ENCODE measurements around the gene SCNN1B. TPM values are rescaled to one million over a fixed set of nuclear protein-coding genes. Genes with fewer than 3 reads are reported as not detected.

SCNN1B gene
- polyA plus RNA-seq, 1 experiment = not detected

DNA sequence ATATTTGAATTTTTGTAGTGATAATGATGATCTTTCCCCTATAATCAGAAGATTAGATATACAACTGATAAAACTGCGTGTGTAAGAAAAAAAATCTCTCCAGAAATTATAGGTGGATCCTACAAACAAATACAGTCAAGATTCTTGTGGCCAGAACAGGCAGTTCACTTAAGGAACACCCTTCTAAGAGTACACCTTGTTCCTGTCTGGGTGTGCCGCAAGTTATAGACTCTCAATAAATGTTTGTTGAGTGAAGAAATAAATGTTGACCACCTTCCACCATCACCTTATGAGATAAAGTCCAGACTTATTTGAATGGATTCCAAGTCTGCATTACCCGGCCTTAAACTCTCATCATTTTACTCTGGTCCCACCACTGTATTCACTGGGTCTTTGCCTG, 45.7 kb upstream of the SCNN1B start:
- POLR2A ChIA-PET = no interaction called here
- TF ChIP-seq, protein P1, sequence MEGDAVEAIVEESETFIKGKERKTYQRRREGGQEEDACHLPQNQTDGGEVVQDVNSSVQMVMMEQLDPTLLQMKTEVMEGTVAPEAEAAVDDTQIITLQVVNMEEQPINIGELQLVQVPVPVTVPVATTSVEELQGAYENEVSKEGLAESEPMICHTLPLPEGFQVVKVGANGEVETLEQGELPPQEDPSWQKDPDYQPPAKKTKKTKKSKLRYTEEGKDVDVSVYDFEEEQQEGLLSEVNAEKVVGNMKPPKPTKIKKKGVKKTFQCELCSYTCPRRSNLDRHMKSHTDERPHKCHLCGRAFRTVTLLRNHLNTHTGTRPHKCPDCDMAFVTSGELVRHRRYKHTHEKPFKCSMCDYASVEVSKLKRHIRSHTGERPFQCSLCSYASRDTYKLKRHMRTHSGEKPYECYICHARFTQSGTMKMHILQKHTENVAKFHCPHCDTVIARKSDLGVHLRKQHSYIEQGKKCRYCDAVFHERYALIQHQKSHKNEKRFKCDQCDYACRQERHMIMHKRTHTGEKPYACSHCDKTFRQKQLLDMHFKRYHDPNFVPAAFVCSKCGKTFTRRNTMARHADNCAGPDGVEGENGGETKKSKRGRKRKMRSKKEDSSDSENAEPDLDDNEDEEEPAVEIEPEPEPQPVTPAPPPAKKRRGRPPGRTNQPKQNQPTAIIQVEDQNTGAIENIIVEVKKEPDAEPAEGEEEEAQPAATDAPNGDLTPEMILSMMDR (IDR thresholded peaks at IDR 0.05; ENCODE audit: insufficient read depth, low read depth, low read length) = no peak
- Histone ChIP-seq H3K27me3 (ENCODE audit: control insufficient read depth, insufficient read depth, low read length) (no peaks in the 10 kb centered on the region), H3K36me3 (ENCODE audit: control insufficient read depth, insufficient read depth, low read length) (no peaks in the 10 kb centered on the region), H3K4me3 (ENCODE audit: low read depth, low read length) (no peak overlapping the region)
- CTCF ChIA-PET = no interaction called here
- DNase-seq (ENCODE audit: low read depth) = no peak

DNA sequence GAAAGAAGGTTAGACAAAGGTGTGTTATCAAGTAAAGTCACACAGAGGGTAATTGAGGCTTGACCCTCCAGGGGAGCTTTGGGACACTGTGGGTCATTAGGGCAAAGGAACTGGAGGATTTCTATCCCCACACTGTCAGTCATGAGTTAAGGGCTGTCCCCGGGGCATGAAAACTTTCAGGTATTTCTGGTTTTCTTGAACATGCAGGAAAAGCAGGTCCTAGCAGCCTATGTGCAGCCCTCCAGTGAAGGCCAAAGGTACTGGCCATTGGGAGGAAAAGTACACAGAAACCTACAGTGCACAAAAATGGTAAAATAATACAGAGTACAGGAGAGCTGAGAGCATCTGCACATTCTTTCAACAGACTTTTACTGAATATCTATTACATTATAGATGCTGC, 44.4 kb upstream of the SCNN1B start:
- no peaks in the 10 kb centered on the region for H3K36me3 ChIP-seq (ENCODE audit: control insufficient read depth, insufficient read depth, low read length)
- CTCF ChIA-PET = no interaction called here
- POLR2A ChIA-PET = no interaction called here
- H3K27me3 ChIP-seq (ENCODE audit: control insufficient read depth, insufficient read depth, low read length) = no peaks in the 10 kb centered on the region
- no peak for DNase-seq (ENCODE audit: low read depth)
- H3K4me3 ChIP-seq (ENCODE audit: low read depth, low read length) = no peak overlapping the region
- TF ChIP-seq, protein P1 (IDR thresholded peaks at IDR 0.05; ENCODE audit: insufficient read depth, low read depth, low read length) = no peak

DNA sequence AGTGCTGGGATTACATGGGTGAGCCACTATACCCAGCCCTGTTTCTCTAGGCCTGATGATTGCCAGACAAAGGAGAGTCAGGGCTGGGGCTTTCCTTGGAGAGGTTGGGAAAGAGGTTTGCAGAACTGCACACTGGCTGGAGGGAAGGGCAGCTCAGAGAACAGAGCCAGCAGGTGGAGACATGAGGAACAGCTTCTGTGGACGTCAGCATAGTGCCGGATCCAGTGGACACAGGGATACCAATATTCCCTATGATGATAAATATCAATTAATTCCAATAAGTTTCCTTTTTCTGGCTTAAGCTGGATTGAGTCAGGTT, 43.2 kb upstream of the SCNN1B start:
- TF ChIP-seq, protein P1 (IDR thresholded peaks at IDR 0.05; ENCODE audit: insufficient read depth, low read depth, low read length) = no peak
- POLR2A ChIA-PET = no interaction called here
- Histone ChIP-seq H3K36me3 (ENCODE audit: control insufficient read depth, insufficient read depth, low read length) (no peaks in the 10 kb centered on the region), H3K27me3 (ENCODE audit: control insufficient read depth, insufficient read depth, low read length) (no peaks in the 10 kb centered on the region), H3K4me3 (ENCODE audit: low read depth, low read length) (no peak overlapping the region)
- DNase-seq (ENCODE audit: low read depth) = no peak
- CTCF ChIA-PET = interaction anchor here (0.6 kb wide), 1 partner anchor 9 kb away, joined by 3 read pairs; no protein-coding TSS in a partner anchor

DNA sequence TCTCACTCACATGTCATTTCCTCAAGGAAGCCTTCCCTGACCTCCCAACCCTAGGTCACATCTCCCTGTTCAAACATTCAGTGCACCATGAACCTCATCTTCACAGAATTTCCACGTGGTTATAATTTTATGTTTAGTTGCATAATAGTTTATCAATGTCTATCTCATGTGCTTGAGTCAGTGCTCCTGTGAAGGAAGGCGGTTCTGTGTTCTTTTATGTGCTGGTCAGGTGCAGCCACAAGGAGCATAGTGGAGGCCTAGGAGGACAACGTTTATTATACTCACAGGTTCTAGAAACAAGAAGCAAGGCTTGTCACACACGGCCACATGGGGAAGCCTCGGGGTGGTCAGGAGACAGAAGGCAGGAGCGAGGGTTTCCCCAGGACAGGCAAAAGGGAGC, 34.5 kb upstream of the SCNN1B start:
- ChIA-PET POLR2A (interaction anchor here (0.6 kb wide), 1 partner anchor 352 kb away, joined by 8 read pairs; no protein-coding TSS in a partner anchor), CTCF (interaction anchor here (0.6 kb wide), 2 partner anchors 8 to 13 kb away, joined by 3 read pairs; no protein-coding TSS in a partner anchor)
- no peaks in the 10 kb centered on the region for H3K27me3 ChIP-seq (ENCODE audit: control insufficient read depth, insufficient read depth, low read length)

DNA sequence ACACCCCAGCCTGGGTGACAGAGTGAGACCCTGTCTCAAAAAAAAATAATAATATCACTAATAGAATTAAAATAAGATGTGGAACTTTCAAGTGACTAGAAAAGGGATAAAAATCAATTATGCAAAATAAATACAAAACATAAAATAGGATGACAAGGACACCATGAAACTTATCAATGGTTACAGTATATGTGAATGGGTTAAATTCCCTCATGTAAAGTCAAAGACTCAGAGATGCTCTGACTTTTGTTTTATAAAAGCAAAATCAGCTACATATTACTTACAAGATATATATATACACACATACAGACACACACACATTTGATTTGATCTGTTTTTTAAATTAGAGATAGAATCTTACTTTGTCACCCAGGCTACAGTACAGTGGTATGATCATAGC, 33.5 kb upstream of the SCNN1B start:
- ChIA-PET CTCF (no interaction called here), POLR2A (no interaction called here)
- DNase-seq (ENCODE audit: low read depth) = no peak
- TF ChIP-seq, protein P1 (IDR thresholded peaks at IDR 0.05; ENCODE audit: insufficient read depth, low read depth, low read length) = no peak
- Histone ChIP-seq H3K4me3 (ENCODE audit: low read depth, low read length) (no peak overlapping the region), H3K27me3 (ENCODE audit: control insufficient read depth, insufficient read depth, low read length) (no peaks in the 10 kb centered on the region), H3K36me3 (ENCODE audit: control insufficient read depth, insufficient read depth, low read length) (no peaks in the 10 kb centered on the region)

More for the DNA sequence above, 34.5 kb upstream of the SCNN1B start:
- DNase-seq (ENCODE audit: low read depth) = no peak
- H3K4me3 ChIP-seq (ENCODE audit: low read depth, low read length) = no peak overlapping the region
- TF ChIP-seq, protein P1 (IDR thresholded peaks at IDR 0.05; ENCODE audit: insufficient read depth, low read depth, low read length) = no peak
- no peaks in the 10 kb centered on the region for H3K36me3 ChIP-seq (ENCODE audit: control insufficient read depth, insufficient read depth, low read length)

Data from BJ (cell line).